HG03521 (cell line): ENCODE results near the gene ATP8B3.

Experiments
- ATAC-seq: cut with Tn5 transposase; IDR thresholded peaks from one replicate; pipeline ENCODE4 v1.9.1; 2021; ENCODE audit warnings: mild to moderate bottlenecking, moderate library complexity; ENCODE audit not compliant: unreplicated experiment

Gene ATP8B3

DNA sequence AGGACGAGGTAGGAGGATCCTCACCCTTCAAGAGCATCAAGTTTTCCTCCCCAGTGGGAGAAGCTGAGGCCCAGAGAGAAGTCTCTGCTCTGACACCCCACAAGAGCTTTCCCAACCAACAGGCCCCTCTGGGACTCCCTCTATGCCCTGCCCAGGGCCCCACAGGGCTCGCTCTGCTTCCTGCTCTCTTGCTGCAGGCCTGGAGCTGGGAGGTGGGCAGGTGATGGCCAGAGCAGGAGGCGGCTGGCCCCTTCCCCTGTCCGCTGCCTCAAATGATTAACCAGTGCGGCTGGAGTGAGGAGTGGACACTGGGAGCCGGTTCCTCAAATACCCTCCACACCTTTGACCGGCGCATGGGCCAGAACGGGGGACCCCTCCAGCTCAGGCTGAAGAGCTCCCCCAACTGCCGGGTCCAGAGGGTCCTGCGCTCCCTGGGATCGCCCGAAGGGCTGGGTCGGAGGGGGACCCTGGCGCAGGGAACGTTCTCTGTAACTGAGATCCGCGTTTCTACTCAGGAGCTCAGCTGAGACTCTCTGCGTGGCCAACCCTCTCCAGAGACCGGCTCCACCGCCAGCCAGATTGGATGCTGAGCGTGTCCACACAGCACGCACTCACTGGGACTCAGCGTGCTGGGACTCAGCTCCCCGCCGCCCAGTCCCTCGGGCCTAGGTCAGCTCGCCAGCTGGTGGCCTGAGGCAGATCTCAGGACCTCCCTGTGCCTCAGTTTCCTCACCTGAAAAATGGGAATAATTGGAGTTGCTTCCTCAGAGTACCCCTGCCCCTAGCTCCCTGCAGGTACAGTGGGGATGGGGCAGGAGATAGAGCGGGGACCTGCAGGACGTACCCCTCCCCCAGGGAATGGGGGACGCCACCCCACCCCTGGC lies 65.4 kb downstream of the ATP8B3 start:
- no peak for ATAC-seq

DNA sequence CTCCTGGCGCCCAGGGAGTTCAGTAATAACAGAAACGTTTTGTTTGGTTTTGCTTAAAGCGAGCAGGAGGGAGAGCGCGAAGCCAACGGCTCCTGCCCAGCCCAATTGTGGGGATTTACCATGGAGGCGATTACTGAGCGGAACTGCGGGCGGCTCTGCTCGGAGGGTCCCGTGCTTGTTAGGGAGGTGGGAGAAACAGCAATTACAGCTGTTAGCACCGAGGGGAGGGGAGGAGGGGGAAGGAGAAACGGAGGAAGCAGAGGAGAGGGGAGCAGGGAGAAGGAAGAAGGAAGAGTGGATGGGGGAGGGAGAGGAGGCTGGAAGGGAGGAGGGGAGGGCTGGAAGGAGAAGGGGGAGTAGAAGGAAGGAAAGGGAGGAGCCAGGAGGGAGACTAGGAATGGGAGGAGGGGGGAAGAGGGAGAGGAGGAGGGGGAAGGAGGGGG lies 66.5 kb downstream of the ATP8B3 start:
- no peak for ATAC-seq

DNA sequence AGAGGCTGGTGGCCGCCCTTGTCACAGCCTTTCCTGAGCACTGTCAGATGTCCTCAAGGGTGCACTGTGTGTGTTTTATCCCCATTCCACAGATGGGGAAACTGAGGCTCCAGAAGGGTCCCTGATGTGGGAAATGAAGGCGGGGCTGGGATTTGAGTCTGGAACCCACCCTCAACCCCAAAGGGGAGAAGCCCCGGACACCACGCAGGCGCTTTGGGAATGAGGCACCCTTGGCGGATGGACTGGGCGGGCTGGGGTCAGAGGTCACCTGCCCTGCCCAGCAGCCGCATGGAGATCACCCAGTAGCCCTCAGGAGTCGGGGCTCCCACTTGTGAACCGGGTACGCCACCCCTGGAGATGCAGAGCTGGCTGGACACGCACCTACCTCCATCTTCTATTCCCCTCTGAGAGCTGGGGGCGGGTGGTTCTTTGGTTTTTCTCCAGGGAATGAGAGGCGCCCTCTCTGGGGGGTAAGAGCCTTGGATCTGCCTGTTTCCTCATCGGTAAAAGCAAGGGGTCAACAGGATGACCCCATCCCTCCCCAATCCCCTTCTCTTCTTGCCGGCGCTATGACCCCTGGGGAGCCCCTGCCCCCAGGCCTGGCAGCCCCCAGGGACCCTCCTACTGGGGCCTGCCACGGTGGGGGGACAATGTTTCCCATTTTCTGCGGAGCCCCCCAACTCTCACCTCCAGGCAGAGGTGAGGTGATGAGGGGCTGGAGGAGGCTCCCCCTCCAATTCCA lies 67.1 kb downstream of the ATP8B3 start:
- ATAC-seq, result no peak

DNA sequence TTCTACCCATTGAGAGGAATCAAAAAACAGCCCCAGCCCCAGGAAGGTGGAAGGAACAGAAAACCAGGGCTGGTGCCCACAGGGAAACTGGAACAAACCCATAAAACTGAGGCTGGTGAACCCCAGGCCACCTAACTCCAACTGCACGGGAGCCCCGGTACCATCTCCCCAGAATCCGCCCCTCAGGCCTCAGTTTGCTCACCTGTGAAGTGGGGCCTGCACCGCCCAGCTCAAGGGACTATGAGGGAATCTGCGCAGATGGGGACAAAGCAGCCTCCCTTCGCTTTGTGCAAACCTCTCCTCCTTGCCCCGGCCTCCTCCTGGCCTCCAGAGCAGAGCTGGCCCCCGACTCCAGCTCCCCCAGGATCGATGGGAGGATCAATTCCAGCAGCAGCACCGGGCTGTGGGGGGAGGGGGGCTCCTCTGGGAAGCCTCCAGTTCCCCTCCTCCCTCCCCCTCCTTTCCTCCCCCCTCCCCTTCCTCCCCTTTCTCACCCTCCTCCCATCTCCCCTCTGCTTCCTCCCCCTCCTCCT lies 67.9 kb downstream of the ATP8B3 start:
- no peak for ATAC-seq

DNA sequence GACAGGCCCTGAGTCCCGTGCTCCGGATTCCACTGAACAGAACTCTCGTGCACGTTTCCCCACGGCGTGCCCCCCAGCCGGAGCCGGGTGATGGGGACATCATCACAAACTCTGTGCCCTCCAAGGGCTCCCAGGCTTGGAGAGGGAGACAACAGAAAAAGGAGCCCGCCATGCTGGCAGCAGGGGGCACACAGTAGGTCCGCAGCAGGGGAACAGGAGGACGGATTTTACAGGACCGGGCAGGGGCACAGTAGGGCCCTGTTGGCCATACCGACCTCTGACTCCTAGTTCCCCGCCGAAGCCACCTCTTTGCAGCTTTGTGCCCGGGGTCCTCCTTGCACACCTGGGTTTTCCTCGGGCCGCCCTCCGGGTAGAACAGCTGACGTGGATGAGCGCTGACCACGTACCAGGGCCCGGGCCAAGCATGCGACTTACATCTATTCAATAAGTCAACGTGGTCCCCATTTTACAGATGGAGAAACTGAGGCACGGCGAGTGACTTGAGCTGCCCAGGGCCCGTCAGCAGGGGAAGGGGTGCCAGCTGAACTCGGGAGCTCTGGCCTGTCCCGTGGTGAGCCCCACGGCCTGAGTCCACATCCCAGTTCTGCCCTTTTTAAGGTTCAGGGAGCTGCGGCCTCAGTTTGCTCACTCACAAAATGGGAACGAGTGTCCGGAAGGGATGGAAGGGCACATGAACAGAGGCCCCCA lies 68.9 kb downstream of the ATP8B3 start:
- ATAC-seq, result no peak

DNA sequence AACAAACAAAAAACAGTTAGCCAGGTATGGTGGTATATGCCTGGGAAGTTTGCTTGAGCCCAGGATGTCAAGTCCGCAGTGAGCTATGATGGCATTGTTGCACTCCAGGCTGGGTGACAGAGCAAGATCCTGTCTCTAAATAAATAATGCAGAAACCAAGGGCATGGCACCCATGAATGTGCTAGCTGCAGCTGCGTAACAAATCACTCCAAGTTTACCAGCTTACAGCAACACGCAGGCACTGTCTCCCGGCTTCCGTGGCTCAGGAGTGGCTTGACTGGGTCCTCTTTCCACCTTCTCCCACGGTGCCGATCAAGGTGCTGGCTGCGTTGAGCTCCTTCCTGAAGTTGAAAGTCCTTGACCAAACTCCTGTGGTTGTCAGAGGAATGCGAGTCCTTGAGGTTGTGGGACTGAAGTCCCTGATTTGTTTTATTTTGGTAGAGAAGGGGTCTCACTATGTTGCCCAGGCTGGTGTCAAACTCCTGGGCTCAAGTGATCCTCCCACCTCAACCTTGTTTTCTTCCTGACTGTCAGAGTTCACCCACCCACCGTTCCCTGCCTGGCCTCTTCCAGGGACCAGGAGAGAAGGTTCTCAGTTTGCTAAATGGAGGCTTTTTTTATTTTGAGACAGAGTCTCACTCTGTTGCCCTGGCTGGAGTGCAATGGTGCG lies 72.0 kb downstream of the ATP8B3 start:
- no peak for ATAC-seq

DNA sequence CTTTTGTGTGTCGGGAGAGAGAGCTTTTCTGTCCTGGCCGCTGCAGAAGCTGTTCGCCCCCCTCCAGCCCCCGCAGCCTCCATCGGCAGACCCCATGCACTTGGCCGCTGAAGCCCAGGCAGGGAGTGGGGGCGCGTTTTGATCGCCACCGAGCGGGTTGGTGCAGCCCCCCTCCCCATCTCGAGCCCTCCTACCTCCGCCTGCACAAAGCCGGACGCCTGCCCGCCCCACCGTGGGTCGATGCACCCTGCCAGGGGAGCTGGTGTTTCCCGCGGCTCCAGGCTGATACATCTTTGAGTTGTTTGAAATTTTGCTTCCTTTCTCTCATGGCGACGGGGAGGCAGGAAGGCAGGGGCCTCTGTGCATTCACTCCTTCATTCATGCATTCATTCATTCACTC lies 75.1 kb downstream of the ATP8B3 start:
- ATAC-seq, result no peak

DNA sequence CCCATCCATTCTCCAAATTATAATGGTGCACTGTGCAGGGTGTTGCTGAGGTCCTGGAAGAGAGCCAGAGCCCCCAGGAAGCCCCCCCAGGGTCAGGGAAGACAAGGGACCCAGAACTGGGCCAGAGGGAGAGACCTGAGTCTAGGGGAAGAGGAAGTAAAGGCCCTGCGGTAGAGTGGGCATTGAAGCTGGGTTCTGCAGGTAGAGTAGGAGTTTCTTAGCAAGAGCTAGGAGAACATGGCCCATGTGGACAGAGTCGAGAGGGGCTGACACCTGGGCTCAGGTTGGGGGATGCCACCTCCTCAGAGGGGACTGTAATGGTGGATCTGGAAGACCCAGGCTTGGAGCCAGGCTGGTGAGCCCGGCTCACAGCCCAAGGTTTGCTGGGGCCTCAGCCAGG lies 75.8 kb downstream of the ATP8B3 start:
- no peak for ATAC-seq

DNA sequence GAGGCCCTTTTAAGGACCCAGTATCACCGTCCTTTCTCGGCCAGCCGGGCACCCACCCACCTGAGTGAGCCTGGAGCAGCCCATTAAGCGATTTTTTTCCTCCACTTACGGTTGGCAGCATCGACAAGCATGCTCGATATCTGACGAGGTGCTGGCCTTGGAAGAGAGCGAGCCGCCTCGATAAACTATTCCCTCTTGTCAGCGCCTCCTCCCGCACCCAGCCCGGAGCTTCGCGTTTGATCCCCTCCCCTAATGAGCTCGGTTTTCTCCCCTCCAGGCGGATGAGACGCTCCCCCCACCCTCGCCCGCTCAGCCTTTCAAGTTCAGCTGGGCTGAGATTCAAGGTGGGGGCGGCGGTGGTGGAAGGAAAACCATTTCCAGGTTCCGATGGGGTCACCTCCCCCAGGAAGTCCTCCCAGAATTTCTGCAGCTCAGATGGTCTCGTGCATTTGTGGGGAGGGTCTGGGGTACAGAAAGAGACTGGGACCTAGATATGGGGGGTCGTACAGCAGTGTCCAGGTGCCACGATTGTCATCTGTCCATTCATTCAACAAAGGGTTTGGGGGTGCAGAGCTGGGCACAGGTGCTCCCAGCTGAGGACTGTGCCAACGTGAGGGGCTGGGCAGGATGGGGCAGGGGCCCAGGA lies 77.6 kb downstream of the ATP8B3 start:
- no peak for ATAC-seq
